ENCODE results near the gene CREBZF. TPM values are rescaled to one million over a fixed set of nuclear protein-coding genes. Genes with fewer than 3 reads are reported as not detected.
A peak's percentile ranks its signal among the peaks of the same experiment; 100 is the strongest.

CREBZF gene
- polyA plus RNA-seq = 10 to 100 TPM in 2 of 3 donors, 1 to 10 TPM in 1; 8.5 to 22.5 (median 11.4) TPM

GRCh38 chr11:85664615-85665481, at the start of gene CREBZF:
Gene CREBZF (minus strand): TSS chr11:85665129. CDS start chr11:85664875, 254 bp downstream.
- H3K4me3 Mint-ChIP-seq = peak within 1 kb of the TSS; percentile 96 to 100 (median 99)
- peak; percentile 95 to 96 (median 96) for DNase-seq
- H3K27ac Mint-ChIP-seq = peak within 1 kb of the TSS; percentile 96 to 100 (median 100)
- peaks cover 0 to 12% (median 6%) of the 10 kb centered on the region in 3 donors for H3K36me3 Mint-ChIP-seq
- H3K9me3 Mint-ChIP-seq = no peaks in the 10 kb centered on the region
- peaks cover 13 to 22% (median 13%) of the 10 kb centered on the region in 3 donors for H3K27me3 Mint-ChIP-seq (ENCODE audit: low read depth in 3 of 3)
- peaks cover 49 to 59% of the 10 kb centered on the region in 2 donors for H3K4me1 Mint-ChIP-seq

GRCh38 chr11:85712953-85713352, 48.0 kb upstream of the CREBZF start:
- Mint-ChIP-seq H3K27me3 (ENCODE audit: low read depth in 3 of 3) (no peaks in the 10 kb centered on the region), H3K4me3 (no peak overlapping the region), H3K27ac (no peak overlapping the region), H3K9me3 (no peaks in the 10 kb centered on the region), H3K4me1 (peaks cover 0 to 9% of the 10 kb centered on the region in 2 donors), H3K36me3 (peaks cover 13 to 35% (median 24%) of the 10 kb centered on the region in 3 donors)
- no peak for DNase-seq

GRCh38 chr11:85710917-85711316, 46.0 kb upstream of the CREBZF start:
- no peaks in the 10 kb centered on the region for H3K27me3 Mint-ChIP-seq (ENCODE audit: low read depth in 3 of 3)
- H3K36me3 Mint-ChIP-seq = peaks cover 22 to 45% (median 25%) of the 10 kb centered on the region in 3 donors
- DNase-seq = no peak
- no peaks in the 10 kb centered on the region for H3K9me3 Mint-ChIP-seq
- no peak overlapping the region for H3K4me3 Mint-ChIP-seq
- peak overlapping the region in 5 of 6 donors; percentile 20 to 57 (median 36) for H3K27ac Mint-ChIP-seq
- no peaks in the 10 kb centered on the region for H3K4me1 Mint-ChIP-seq

GRCh38 chr11:85709941-85710702, 45.2 kb upstream of the CREBZF start:
- DNase-seq = no peak
- Mint-ChIP-seq H3K27ac (peak overlapping the region in 1 of 6 donors; percentile 36), H3K27me3 (ENCODE audit: low read depth in 3 of 3) (no peaks in the 10 kb centered on the region), H3K9me3 (no peaks in the 10 kb centered on the region), H3K4me3 (no peak overlapping the region), H3K36me3 (peaks cover 23 to 49% (median 33%) of the 10 kb centered on the region in 3 donors), H3K4me1 (no peaks in the 10 kb centered on the region)

GRCh38 chr11:85705800-85706199, 40.9 kb upstream of the CREBZF start:
- H3K27ac Mint-ChIP-seq = peak overlapping the region; percentile 14 to 72 (median 37)
- peaks cover under 1 to 3% of the 10 kb centered on the region in 2 donors for H3K4me1 Mint-ChIP-seq
- peaks cover 0 to 3% (median 0%) of the 10 kb centered on the region in 3 donors for H3K27me3 Mint-ChIP-seq (ENCODE audit: low read depth in 3 of 3)
- peaks cover 37 to 51% (median 37%) of the 10 kb centered on the region in 3 donors for H3K36me3 Mint-ChIP-seq
- no peak overlapping the region for H3K4me3 Mint-ChIP-seq
- H3K9me3 Mint-ChIP-seq = no peaks in the 10 kb centered on the region
- DNase-seq = no peak

GRCh38 chr11:85704967-85705366, 40.0 kb upstream of the CREBZF start:
- H3K4me1 Mint-ChIP-seq = peaks cover 9 to 11% of the 10 kb centered on the region in 2 donors
- no peaks in the 10 kb centered on the region for H3K9me3 Mint-ChIP-seq
- peaks cover 0 to 3% (median 0%) of the 10 kb centered on the region in 3 donors for H3K27me3 Mint-ChIP-seq (ENCODE audit: low read depth in 3 of 3)
- H3K4me3 Mint-ChIP-seq = no peak overlapping the region
- H3K36me3 Mint-ChIP-seq = peaks cover 37 to 47% (median 37%) of the 10 kb centered on the region in 3 donors
- H3K27ac Mint-ChIP-seq = peak overlapping the region in 3 of 6 donors; percentile 16 to 60 (median 34)
- no peak for DNase-seq

- peak; percentile 28 to 42 (median 40) for DNase-seq
- H3K27ac Mint-ChIP-seq = peak overlapping the region; percentile 68 to 91 (median 88)
- peaks cover 0 to 3% (median 0%) of the 10 kb centered on the region in 3 donors for H3K27me3 Mint-ChIP-seq (ENCODE audit: low read depth in 3 of 3)
- H3K4me1 Mint-ChIP-seq = peaks cover 22 to 33% of the 10 kb centered on the region in 2 donors
- H3K9me3 Mint-ChIP-seq = no peaks in the 10 kb centered on the region
- peaks cover 19 to 45% (median 24%) of the 10 kb centered on the region in 3 donors for H3K36me3 Mint-ChIP-seq
- peak overlapping the region; percentile 43 to 80 (median 72) for H3K4me3 Mint-ChIP-seq
These were observed 35.2 kb upstream of the CREBZF start for GRCh38 chr11:85699957-85700741.

GRCh38 chr11:85698195-85698594, 33.3 kb upstream of the CREBZF start:
- DNase-seq = no peak
- Mint-ChIP-seq H3K27me3 (ENCODE audit: low read depth in 3 of 3) (peaks cover 0 to 1% (median 0%) of the 10 kb centered on the region in 3 donors), H3K4me3 (no peak overlapping the region), H3K36me3 (peaks cover 14 to 42% (median 23%) of the 10 kb centered on the region in 3 donors), H3K27ac (peak overlapping the region in 4 of 6 donors; percentile 51 to 81 (median 66)), H3K9me3 (no peaks in the 10 kb centered on the region), H3K4me1 (peaks cover 25 to 41% of the 10 kb centered on the region in 2 donors)

- H3K27ac Mint-ChIP-seq = peak overlapping the region; percentile 13 to 65 (median 48)
- H3K4me1 Mint-ChIP-seq = peaks cover 25 to 41% of the 10 kb centered on the region in 2 donors
- H3K36me3 Mint-ChIP-seq = peaks cover 10 to 40% (median 22%) of the 10 kb centered on the region in 3 donors
- no peaks in the 10 kb centered on the region for H3K27me3 Mint-ChIP-seq (ENCODE audit: low read depth in 3 of 3)
- no peaks in the 10 kb centered on the region for H3K9me3 Mint-ChIP-seq
- DNase-seq = no peak
- H3K4me3 Mint-ChIP-seq = no peak overlapping the region
These were observed 32.8 kb upstream of the CREBZF start for GRCh38 chr11:85697747-85698146.

- Mint-ChIP-seq H3K4me3 (no peak overlapping the region), H3K27ac (peak overlapping the region in 5 of 6 donors; percentile 43 to 81 (median 66)), H3K27me3 (ENCODE audit: low read depth in 3 of 3) (peaks cover 0 to 2% (median 0%) of the 10 kb centered on the region in 3 donors), H3K9me3 (no peaks in the 10 kb centered on the region), H3K4me1 (peaks cover 22 to 36% of the 10 kb centered on the region in 2 donors), H3K36me3 (peaks cover 8 to 49% (median 28%) of the 10 kb centered on the region in 3 donors)
- no peak for DNase-seq
These were observed 30.6 kb upstream of the CREBZF start for GRCh38 chr11:85695546-85695945.

GRCh38 chr11:85694385-85694980, 29.6 kb upstream of the CREBZF start:
- Mint-ChIP-seq H3K4me3 (no peak overlapping the region), H3K9me3 (no peaks in the 10 kb centered on the region), H3K27ac (peak overlapping the region in 3 of 6 donors; percentile 4 to 67 (median 44)), H3K4me1 (peaks cover 11 to 25% of the 10 kb centered on the region in 2 donors), H3K27me3 (ENCODE audit: low read depth in 3 of 3) (peaks cover 0 to 2% (median 0%) of the 10 kb centered on the region in 3 donors), H3K36me3 (peaks cover 17 to 53% (median 32%) of the 10 kb centered on the region in 3 donors)
- DNase-seq = peak; percentile 31 to 41 (median 34)

GRCh38 chr11:85685820-85686459, 21.0 kb upstream of the CREBZF start, which contains the start of gene CCDC89:
Gene CCDC89 (minus strand): TSS chr11:85686195. CDS start chr11:85686130, 65 bp downstream.
- Mint-ChIP-seq H3K27ac (peak within 1 kb of the TSS in 4 of 6 donors; percentile 6 to 73 (median 58)), H3K27me3 (ENCODE audit: low read depth in 3 of 3) (peaks cover 8 to 19% (median 9%) of the 10 kb centered on the region in 3 donors), H3K9me3 (no peaks in the 10 kb centered on the region), H3K4me3 (no peak within 1 kb of the TSS), H3K4me1 (peaks cover 15 to 26% of the 10 kb centered on the region in 2 donors), H3K36me3 (peaks cover 8 to 20% (median 18%) of the 10 kb centered on the region in 3 donors)
- DNase-seq = no peak
